ENCODE measurements around the gene INPP5A.

Gene INPP5A

DNA sequence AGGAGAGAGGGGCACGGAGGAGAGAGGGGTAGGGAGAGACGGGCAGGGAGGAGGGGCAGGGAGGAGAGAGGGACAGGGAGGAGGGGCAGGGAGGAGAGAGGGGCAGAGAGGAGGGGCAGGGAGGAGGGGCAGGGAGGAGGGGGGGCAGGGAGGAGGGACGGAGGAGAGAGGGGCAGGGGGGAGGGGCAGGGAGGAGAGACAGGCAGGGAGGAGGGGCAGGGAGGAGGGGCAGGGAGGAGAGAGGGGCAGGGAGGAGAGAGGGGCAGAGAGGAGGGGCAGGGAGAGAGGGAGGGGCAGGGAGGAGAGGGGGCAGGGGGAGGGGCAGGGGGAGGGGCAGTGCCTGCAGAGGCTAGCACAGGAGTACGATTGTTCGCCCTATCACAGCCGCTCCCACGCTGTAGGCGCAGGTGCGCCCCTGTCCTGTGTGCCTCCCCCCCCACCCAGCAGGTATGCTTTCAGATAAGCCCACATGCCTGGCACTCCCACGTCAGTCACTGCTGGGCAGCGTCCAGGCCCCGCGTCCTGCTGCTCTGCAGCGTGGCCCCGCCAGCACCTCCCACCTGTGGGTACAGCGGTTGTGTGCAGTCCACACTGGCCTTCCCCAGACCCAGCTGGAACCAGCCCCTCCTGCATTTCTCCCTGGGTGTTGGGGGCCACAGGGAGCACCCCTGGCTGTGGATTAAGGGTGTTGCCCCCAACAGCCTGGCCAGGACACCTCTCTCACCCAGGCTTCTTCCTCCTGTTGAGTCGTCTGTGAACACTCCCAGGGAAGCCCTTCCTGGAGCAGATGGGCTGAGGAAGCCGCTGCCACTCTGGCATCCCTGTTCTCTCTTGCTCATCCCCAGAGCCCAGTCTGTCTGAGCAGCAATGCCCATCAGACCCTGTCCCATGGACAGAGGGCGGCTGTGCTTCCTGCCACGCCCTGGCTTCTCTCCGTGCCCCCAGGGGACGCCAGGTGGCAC is 237.6 kb downstream of the INPP5A start:
- DNase-seq: no peak

DNA sequence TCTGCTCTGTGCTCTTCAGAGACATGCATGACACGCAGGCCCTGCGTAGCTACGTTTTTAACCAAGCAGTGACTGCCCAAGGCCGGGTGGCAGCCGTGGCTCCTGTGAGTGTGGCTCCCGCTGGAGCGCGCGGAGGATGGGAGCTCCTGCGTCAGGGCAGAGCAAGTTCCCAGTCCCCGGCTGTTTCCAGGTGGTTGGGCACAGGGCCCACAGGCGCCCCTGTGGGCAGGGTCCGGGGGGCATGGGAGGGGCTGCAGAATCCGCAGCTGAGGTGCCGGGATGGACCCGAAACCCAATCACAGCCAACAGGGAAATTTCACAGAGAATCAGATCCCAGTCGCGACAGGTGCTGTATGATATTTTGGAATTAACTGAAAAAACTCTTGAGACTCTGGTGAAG is 238.6 kb downstream of the INPP5A start:
- DNase-seq: no peak

DNA sequence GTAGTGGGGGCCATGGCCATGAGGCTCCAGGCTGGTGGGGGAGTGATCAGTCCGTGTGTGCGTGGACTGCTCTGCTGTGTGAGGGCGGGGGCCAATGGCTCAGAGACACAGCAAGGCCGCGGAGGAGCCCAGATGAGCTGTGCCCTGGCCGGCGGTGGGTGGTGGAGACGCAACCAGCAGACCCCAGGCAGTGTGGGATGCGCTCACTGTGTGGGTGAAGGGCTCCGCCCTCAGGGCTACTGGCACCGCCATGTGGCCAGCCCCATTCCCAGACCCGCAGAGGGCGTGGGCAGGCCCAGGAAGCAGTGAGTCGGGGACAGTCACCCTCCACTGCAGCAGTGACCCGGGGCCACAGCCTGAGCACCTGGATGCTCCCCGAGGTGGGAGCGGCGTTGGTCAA is 239.2 kb downstream of the INPP5A start:
- DNase-seq: no peak

DNA sequence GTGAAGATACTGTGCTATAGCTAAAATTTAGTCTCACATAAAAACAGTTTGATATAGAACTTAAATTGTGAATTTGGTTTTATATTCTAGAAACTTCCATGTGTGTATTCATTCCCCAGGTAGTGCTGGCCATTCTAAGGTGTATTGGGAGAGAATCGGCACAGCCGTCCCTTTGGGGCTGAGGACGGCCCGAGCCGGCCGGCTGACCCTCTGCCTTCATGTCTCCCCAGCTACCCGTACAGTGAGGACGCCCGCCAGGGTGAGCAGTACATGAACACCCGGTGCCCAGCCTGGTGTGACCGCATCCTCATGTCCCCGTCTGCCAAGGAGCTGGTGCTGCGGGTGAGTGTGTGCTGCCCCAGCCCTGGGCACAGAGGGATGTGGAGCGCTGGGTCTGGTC is 239.9 kb downstream of the INPP5A start:
- DNase-seq: no peak

DNA sequence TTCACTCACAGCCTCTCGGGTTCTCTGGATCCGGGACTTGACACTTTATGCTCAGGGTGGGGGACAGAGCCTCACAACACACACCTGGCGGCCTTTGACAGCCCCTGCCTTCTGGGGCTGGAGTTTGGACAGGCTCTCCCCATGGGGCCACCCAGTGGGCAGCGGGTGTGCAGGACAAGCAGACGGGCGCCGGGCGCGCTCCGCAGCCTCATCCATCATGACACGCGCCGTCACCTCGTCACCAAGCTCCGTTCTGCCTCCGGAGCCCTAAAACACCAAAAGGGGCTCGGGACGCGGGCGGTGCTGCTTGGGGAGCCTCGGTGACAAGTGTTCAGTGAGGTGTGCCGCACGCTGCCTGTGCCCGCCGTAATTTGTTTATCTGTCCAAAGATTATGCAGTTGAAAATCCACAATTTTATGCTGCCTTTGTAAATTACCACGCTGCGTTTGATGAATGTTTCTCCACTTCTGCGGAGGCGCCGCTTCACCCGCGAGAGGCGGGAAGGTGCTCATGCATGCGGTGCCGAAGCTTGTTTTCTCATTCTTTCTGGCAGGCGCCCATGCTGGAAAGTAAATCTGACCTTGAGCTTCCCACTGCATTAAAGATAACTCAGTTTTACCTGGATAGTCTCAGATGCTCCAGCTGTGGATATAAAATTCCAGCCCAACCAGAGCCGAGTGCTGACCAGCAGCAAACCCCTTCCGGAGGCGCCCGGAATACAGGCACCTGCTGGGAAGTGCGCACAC is 242.1 kb downstream of the INPP5A start:
- DNase-seq: no peak

DNA sequence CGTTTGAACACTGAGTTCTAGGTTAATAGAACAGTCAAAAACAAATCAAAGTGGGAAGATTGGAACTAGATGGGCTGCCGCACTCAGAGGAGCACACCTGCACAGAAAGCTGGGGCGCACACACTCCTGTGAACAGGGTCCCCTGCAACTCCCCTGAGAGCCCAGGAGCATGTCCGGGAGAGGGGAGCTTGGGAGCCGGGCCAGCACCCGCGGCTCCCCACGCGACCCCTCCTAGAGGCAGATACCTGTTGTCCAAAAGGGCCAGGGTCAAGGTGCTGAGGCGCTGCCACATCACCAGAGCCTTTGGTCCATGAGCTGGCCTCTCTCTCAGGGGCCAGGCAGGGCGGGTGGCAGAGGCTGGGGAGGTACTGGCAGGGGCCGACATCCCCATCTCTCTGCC is 242.8 kb downstream of the INPP5A start:
- no peak for DNase-seq

DNA sequence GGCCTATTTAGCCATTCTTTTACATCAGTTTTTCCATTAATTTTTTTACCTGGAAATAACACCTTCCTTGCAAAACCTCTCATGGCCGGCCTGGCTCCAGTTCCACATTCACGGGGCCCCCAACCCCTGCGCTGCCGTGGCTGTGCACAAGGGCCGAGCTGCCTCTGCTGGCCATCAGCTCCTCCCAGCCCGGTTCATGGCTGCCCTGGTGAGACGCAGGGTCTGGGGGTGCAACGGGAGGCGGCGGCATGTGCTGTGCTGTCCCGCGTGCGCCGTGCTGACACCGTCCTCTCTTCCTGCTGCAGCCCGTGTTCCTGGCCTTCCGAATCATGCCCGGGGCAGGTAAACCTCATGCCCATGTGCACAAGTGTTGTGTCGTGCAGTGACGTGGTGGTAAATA is 244.0 kb downstream of the INPP5A start:
- no peak for DNase-seq

DNA sequence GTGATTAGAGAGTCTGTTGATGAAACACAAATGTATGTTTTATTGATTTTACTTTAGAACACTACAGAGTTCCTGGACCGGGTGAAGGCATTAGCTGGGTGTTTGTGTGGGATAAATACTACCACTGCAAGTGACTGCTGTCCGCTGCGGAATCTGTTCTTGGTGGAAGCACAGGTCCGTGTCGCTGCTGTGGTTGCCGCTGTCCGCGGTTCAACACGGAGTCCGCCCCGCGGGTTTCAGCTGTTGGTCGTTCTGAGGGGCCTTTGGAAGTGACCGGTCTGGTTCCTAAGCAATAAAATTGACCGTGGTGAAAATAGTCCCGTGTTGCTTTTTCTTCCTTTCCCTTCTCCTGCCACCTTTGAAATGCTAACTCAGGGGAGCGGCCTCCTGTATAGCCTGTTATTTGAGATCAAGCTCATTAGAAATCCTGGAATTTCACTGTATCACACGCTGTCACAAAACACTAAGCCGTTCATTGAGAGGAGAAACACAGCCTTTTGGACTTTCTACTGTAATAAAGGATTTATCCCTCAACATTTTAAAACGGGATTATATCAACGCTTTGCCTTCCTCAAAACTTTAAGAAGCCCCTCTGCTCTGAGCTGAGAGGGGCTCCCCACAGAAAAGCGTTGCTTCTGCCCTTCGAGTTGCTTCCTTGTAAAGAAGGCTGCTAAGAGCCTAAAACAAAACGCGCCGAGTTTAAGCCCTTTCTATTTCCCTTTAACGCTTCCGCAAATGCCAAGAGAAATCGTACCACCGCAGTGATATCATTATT is 245.8 kb downstream of the INPP5A start:
- DNase-seq: no peak

DNA sequence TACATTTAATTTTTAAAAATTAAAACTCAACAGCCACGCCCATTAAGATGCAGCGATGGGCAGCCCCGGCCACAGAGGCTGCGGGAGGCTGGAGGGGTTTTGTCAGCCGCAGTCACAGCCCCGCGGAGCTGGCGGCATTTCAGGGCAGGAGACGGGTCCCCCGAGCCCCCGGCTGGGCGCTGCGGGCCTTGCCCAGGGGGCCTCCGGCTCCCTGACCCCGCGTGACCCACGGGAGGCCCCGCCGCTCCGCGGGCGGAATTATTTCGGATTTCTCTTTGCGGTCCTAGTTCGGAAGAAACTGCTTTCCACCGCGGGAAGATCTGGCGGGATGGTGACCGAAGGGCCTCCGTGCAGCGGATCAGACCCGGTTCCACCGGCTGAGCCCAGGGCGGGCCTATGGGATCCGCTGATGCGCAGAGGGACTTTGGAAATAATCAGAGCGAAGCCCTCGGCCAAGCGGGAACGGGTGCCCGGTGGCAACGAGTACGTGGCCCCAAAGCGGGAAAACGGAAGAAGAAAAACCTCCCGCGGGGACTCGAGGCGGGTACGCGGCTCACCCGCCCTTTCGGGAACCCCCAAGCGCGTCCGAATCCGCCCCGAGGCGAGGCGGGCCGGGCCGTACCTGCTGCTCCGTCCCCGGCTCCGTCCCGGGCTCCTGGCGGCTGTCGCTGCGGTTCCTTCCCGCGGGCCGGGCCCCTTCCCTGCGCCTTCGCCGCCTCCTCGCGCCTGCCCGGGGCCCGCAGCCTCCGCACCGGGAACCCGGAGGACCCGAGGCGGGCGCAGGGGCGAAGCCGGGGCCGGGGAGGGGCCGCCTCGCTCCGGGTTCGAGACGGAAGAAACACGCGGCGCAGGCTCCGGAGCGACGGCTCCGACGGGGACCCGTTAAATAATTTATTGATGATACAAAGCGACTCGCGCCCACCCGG is 246.6 kb downstream of the INPP5A start:
- DNase-seq: no peak

DNA sequence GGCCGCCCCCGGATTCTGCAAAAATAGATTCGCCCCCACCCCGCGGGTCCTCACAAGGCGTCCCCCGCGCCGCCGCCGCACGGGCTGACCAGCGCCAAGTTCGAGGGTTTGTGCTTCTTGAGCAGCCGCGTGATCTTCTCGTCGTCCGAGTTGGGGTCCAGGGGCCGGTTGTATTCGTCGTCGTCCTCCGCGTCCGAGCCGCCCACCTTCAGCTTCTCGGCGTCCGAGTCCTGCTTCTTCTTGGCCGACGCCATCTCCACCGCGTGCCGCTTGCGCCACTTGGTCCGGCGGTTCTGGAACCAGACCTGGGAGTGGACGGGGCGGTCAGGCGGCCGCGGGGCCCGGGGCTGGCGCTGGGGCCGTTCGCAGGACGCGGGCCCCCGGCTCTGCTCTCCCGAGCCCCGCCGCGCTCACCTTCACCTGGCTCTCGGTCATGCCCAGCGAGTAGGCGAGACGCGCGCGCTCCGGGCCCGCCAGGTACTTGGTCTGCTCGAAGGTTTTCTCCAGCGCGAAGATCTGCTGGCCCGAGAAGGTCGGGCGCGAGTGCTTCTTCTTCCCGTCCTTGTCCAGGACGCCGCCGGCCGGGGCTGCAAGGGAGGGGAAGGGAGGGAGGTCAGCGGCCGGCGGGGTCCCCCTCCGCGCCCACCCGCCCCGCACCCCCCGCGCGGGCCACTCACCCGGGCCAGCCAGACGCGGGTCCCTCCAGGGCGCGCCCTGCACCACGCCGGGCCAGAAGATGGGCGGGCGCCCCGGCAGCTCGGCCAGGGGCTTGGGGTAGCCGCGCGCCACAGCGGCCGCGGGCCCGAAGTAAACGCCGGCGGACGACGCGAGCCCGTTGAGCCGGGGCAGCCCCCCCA is 247.5 kb downstream of the INPP5A start:
- no peak for DNase-seq

DNA sequence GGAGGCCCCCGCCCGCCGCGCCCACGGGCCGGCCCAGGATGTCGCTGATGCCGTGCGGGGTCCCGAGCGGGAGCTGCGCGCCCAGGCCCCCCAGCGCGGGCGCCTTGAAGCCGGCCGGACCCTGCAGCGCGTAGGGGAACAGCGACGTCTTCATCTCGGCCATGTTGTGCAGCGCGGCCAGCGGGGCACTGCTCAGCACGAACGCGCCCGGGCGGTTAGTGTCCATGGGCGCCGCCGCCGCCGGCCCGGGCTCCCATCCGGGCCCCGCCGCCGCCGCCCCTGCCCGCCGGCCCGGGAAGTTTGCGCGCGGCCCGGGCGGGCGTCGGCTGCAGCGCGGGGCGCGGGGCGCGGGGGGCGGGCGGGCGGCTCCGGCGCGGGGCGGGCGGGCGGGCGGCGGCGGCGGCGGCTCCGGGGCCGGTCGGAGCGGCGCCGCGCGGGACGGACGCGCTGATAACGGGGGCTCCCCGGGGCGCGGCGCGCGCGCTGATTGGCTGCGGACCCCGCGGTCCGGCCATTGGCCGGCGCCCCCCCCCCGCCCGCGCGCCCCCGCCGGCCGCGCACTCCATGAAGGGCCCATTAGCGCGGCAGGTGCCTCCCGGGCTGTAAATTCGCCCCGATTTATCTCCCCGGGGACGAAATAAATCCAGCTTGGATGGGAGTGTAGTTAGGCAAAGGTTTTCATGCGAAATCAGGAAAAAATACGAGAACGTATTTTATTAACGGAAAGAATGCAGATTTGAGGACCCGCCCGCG is 248.3 kb downstream of the INPP5A start, which contains the start of gene NKX6-2:
Gene NKX6-2 (minus strand): TSS at position 425 of the 753 bp plus-strand sequence. CDS start 199 bp downstream, at position 226.
- no peak for DNase-seq

DNA sequence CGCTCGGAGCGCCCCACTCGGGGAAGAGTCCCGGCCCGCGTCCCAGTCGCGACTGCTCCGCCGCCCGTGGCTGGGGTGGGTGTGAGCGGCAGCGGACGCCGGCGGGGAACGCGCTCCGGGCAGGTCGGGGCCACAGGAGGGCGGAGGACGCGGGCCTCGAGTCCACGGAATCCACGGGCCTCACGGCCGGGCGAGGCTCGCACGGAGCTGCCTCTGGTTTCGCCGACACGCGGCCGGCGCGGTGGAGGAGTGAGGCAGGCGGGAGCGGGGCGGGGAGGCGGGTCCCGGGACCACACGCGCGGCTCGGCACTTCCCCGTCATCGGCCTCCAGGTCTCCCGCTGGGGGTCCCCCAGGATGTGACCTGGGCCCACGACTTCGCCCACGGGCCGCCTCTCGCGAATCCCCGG is 248.9 kb downstream of the INPP5A start:
- DNase-seq: no peak

DNA sequence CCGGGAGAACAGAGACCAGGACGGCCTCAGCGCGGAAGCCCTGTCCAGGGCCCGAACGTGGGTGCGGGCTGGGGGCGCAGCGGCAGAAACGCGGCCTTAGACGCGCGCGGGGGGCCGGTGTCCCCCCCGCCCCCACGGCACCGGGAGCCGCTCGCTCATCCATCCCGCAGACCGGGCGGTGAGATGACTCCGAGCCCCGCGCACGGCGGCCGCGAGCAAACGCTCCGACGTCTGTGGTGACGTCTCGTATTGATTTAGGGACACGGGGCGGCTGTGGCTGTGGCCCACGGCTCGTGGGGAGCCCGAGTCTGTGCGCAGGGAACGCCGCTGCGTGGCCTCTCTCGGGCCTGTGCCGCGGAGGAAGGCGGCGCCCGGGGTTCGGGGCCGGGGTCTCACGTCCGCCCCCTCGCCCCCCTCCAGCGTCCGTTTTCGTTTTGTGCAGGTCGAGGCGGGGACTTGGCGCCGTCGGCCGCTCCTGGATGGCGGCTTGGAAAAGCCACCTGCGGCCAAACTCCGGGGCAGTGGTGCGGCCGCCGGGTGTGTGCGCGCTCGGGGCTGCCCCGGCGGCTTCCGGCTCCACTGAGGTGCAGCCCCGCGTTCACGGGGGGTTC is 249.4 kb downstream of the INPP5A start:
- no peak for DNase-seq

DNA sequence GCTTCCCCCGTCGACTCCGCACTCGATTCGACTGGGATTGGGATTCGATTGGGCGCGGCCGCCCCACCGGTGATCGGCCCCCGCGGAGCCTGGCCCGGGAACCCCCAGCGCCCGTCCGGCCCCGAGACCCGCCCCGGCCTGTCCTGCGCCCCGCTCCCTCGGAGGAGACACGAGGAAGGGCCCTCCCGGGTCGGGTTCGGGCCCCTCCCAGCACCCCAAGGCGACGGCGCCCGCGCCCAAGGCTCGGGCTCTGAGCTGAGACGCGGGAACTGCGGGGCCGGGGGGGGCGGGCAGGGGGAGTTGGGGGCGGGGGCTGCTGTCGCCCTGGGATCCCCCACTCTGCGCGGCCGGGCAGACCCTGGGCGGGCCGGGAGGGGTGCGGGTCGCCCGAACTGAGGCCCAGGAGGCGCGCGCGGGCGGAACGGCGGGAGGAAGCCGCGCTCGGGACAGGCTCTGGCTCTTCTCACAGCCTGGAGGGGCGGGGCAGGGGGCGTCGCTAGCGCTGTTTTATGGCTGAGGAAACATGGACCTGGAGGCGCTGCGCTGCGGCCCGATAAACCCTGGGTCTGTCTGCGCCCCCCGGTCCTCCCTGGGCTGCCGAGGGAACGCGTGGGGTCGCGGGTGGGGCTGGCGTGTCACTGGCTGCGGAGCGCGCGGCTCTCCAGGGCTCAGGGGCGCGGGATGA is 250.1 kb downstream of the INPP5A start:
- no peak for DNase-seq

DNA sequence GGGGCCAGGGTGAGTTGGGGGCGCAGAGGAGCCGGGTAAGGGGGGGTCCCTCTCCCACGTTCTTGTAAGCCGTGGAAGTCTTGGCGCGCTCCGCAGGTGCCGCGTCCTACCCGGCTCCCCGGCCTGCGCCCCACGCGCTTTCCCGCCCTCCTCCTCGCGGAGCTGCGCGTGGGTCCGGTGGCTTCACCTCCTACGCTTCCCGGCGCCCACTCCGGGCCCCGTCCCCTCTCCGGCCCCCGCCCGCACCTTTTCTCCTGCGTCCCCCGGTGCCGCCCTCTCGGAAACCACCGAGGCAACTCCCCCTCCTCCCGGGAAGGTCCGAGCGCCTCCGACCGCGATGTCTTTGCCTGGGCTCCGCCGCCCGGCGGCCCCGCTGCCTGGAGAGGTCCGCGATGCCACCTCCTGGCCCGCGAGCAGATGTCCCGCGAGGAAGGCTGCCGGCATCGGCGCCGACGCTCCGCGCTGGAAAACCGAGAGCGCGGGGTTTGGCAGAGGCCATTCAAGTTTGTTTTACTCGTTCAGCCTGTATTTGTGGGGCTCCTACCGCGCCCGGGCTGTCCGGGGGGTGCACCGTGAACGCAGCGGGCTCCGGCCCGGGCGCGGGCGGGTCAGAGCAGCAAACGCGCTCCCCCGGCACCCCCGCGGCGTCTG is 250.7 kb downstream of the INPP5A start:
- DNase-seq: no peak

DNA sequence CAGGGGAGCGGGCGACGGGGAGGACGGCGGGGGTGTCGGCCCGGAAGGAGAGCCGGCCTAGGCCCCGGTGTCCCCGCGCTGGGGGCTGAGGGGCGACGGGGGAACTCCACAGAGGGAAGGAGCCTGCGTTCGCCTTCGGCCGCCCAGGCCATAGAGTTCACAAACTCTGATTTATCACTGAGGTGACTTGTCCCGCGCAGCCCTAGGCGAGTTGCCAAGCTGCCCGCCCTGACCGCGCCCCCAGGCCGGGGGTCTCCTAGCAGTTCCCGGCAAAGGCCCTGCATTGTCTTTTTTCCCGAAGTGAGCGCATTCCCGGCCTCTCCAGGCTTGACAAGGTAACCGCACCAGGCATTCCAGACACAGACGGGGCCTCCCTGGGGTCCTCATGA is 251.2 kb downstream of the INPP5A start:
- DNase-seq: no peak

DNA sequence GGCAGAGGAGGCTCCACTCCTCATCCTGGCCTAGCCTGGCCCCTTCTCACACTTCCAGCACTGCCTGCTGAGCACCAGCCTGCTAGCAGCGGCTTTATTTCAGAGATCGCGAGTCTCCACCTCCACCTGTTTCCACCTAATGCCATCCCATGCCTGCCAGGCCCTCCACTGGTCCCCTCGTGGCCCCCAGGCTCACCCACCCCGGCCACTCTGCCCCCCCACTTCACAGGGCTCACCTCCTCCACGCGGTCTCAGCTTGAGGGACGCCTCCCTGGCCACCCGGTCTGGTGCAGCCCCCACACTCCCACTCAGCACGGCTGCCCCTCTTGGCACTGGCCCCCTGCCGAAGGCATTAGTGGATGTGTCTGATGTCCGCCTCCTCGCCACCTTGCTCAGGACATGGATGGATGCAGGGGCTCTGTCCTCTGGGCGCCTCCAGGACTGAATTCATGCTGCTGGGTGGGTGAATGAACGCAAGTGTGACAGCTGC is 252.1 kb downstream of the INPP5A start:
- no peak for DNase-seq

DNA sequence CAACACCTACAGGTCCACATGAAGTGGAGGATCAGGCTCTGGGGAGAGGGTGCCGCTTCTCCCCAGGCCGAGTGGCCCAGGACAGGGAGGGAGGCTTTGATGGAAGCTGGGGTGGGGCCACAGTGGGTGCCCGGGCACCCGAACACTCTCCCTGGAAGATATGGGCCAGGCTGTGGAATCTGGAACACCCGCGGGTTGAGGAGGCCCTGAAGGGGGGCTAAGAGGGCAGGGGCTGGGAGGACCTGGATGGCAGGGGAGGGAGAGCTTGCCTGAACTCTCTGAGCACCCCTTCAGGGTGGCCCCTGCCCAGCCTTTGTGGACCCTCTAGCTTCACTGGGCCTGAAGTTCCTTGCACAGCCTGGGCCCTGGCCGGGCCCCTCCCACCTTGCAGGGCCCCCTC is 252.9 kb downstream of the INPP5A start:
- DNase-seq: no peak
